Mesenchymal stem cell (in vitro differentiated cells and primary cell): ENCODE results near the gene ZC3H18.

Source experiments
- DNase-seq: peaks from one replicate; pipeline ENCODE4 v3.0.0-alpha.2; 2013
- H2AFZ ChIP-seq: one replicate; pipeline ENCODE4 v1.6.1; 2013; ENCODE audit warnings: low read depth, mild to moderate bottlenecking, control low read depth, inconsistent platforms, low read length, moderate library complexity
- H2AK5ac ChIP-seq: 2 replicates; pipeline ENCODE4 v1.6.1; 2013; ENCODE audit warnings: low read length, moderate library complexity, mild to moderate bottlenecking, inconsistent platforms; ENCODE audit not compliant: severe bottlenecking
- H2BK120ac ChIP-seq: one replicate; pipeline ENCODE4 v1.6.1; 2013; ENCODE audit warnings: low read depth, mild to moderate bottlenecking, inconsistent platforms, low read length, moderate library complexity
- H2BK12ac ChIP-seq, 2 experiments: one replicate each; pipeline ENCODE4 v1.6.1; 2013; ENCODE audit warnings: inconsistent platforms in 2 of 2, low read length in 2 of 2, mild to moderate bottlenecking in 2 of 2, moderate library complexity in 2 of 2, control low read depth in 1 of 2
- H2BK15ac ChIP-seq: one replicate; pipeline ENCODE4 v1.6.1; 2013; ENCODE audit warnings: mild to moderate bottlenecking, low read depth, inconsistent platforms; ENCODE audit not compliant: poor library complexity, severe bottlenecking
- H2BK5ac ChIP-seq: 2 replicates; pipeline ENCODE4 v1.6.1; 2013; ENCODE audit warnings: low read depth, mild to moderate bottlenecking, low read length, control low read depth, inconsistent platforms; ENCODE audit not compliant: poor library complexity, severe bottlenecking
- H3K14ac ChIP-seq, 2 experiments: one replicate each; pipeline ENCODE4 v1.6.1; 2013; ENCODE audit warnings: inconsistent platforms in 2 of 2, low read length in 2 of 2, control low read depth in 1 of 2, mild to moderate bottlenecking in 1 of 2, moderate library complexity in 1 of 2
- H3K18ac ChIP-seq, 2 experiments: one replicate each; pipeline ENCODE4 v1.6.1; 2013; ENCODE audit warnings: inconsistent platforms in 2 of 2, low read length in 2 of 2, control low read depth in 1 of 2, low read depth in 1 of 2, mild to moderate bottlenecking in 1 of 2
- H3K23ac ChIP-seq, 2 experiments: one replicate each; pipeline ENCODE4 v1.6.1; 2013; ENCODE audit warnings: inconsistent platforms in 2 of 2, low read length in 2 of 2, mild to moderate bottlenecking in 2 of 2, moderate library complexity in 2 of 2, control low read depth in 1 of 2
- H3K27ac ChIP-seq: 2 replicates; pipeline ENCODE4 v1.5.1; 2013; ENCODE audit warnings: mild to moderate bottlenecking, moderate library complexity, low read length, control low read depth, inconsistent platforms; ENCODE audit not compliant: poor library complexity, severe bottlenecking
- H3K27me3 ChIP-seq, 2 experiments: 2 replicates each; pipeline versions ENCODE4 v1.6.1 to v1.7.0; 2013; ENCODE audit warnings: low read length in 2 of 2, mild to moderate bottlenecking in 2 of 2, moderate library complexity in 2 of 2, control low read depth in 1 of 2, inconsistent platforms in 1 of 2; ENCODE audit not compliant: control insufficient read depth in 1 of 2, insufficient read depth in 1 of 2
- H3K36me3 ChIP-seq, 2 experiments: 2 replicates each; pipeline versions ENCODE4 v1.6.1 to v1.7.0; 2013; ENCODE audit warnings: low read length in 2 of 2, control low read depth in 1 of 2, inconsistent platforms in 1 of 2, low read depth in 1 of 2, mild to moderate bottlenecking in 1 of 2; ENCODE audit not compliant: insufficient read depth in 2 of 2, control insufficient read depth in 1 of 2
- H3K4ac ChIP-seq, 2 experiments: one replicate each; pipeline ENCODE4 v1.6.1; 2013; ENCODE audit warnings: inconsistent platforms in 2 of 2, low read length in 2 of 2, mild to moderate bottlenecking in 2 of 2, moderate library complexity in 2 of 2, control low read depth in 1 of 2, low read depth in 1 of 2
- H3K4me1 ChIP-seq: 2 replicates; pipeline ENCODE4 v1.6.1; 2013; ENCODE audit warnings: low read depth, low read length, control low read depth; ENCODE audit not compliant: control insufficient read depth, insufficient read depth
- H3K4me2 ChIP-seq: 2 replicates; pipeline ENCODE4 v1.6.1; 2013; ENCODE audit warnings: low read length, mild to moderate bottlenecking, inconsistent platforms; ENCODE audit not compliant: poor library complexity, severe bottlenecking
- H3K4me3 ChIP-seq, 2 experiments: 2 replicates each; pipeline versions ENCODE4 v1.5.1 to v1.7.0; 2013; ENCODE audit warnings: low read length in 2 of 2, mild to moderate bottlenecking in 2 of 2, control low read depth in 1 of 2, low read depth in 1 of 2; ENCODE audit not compliant: insufficient read depth in 1 of 2
- H3K79me1 ChIP-seq: replicated peaks from 2 replicates; pipeline ENCODE4 v1.6.1; 2013; ENCODE audit warnings: mild to moderate bottlenecking, control low read depth, low read length, inconsistent platforms; ENCODE audit not compliant: poor library complexity, severe bottlenecking
- H3K9ac ChIP-seq: 2 replicates; pipeline ENCODE4 v1.7.0; 2013; ENCODE audit warnings: mild to moderate bottlenecking, low read length, moderate library complexity
- H3K9me3 ChIP-seq: 2 replicates; pipeline ENCODE4 v1.7.0; 2013; ENCODE audit warnings: mild to moderate bottlenecking, low read length; ENCODE audit not compliant: control insufficient read depth
- H4K8ac ChIP-seq: one replicate; pipeline ENCODE4 v1.6.1; 2013; ENCODE audit warnings: inconsistent platforms, mild to moderate bottlenecking, low read length, moderate library complexity
- H4K91ac ChIP-seq: one replicate; pipeline ENCODE4 v1.6.1; 2013; ENCODE audit warnings: mild to moderate bottlenecking, low read length, inconsistent platforms
- WGBS: methylation state at CpG from one replicate; pipeline ENCODE4 v1.1.7; 2013; ENCODE audit warnings: mixed read lengths; 5-methylcytosine and 5-hydroxymethylcytosine counted together

The ZC3H18 gene

DNA sequence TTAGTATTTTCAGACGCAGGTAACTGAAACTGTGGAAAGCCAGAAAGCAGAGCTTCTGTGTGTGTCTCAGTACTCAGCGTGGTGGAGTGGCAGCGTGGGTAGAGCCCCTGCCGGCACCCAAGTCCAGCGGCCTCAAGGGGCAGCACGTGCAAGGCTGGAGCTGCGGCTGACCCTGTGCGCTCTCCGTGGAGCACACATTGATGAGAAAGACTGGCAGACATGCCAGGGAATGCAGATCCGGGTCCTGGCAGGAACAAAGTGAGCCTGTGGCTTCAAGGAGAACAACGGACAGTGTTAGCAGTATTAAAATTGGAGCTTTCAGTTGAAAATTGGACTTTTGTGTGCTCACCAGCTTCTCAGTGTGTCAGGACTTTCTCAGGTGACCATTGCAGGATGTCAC is 23.3 kb downstream of the ZC3H18 start:
- H3K4ac ChIP-seq = no peak overlapping the region
- H4K8ac ChIP-seq = no peak overlapping the region

DNA sequence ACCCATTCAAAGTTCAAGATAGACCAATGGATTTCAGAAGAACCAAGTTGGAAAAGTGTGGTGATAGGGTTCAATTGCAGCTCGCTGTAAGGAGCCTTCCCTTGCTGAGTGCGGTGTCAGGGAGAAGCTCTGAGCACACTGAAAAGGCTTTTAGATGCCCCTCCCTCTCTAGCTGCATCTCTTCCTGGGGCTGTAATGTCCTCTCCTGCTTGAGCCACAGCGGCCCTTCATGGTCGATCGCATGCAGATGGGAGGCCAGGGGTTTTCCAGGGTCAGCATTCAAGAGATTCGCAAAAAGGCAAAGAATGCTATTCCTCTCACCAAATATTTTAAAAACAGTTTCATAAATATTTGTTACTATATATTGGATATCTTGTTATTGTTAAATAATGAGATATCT is 23.7 kb downstream of the ZC3H18 start:
- Histone ChIP-seq H2BK15ac (no peak overlapping the region), H2BK12ac (no peak overlapping the region), H3K14ac (no peak overlapping the region), H3K27me3 (no peaks in the 10 kb centered on the region), H2BK120ac (no peak overlapping the region), H3K79me1 (peaks cover 16% of the 10 kb centered on the region), H3K36me3 (peaks cover 42 to 46% of the 10 kb centered on the region in 2 experiments), H3K23ac (no peak overlapping the region), H2AK5ac (no peak overlapping the region), H3K27ac (no peak overlapping the region), H3K4me3 (no peak overlapping the region), H2AFZ (no peak overlapping the region), H2BK5ac (no peak overlapping the region), H3K18ac (no peak overlapping the region), H4K91ac (no peak overlapping the region), H3K4me1 (peaks cover 8% of the 10 kb centered on the region), H3K4me2 (no peak overlapping the region), H3K4ac (no peak overlapping the region), H3K9me3 (no peaks in the 10 kb centered on the region), H4K8ac (no peak overlapping the region), H3K9ac (no peak overlapping the region)
- DNase-seq = no peak
- WGBS = 93% methylated on average over 5 of the region's 6 CpGs

More for the DNA sequence above, 23.3 kb downstream of the ZC3H18 start:
- no peak overlapping the region for H4K91ac ChIP-seq
- H3K4me2 ChIP-seq = no peak overlapping the region
- H2BK120ac ChIP-seq = no peak overlapping the region
- peaks cover 8% of the 10 kb centered on the region for H3K4me1 ChIP-seq
- H3K14ac ChIP-seq = no peak overlapping the region
- H2BK5ac ChIP-seq = no peak overlapping the region
- no peak overlapping the region for H3K23ac ChIP-seq
- H3K18ac ChIP-seq = no peak overlapping the region
- no peak overlapping the region for H3K27ac ChIP-seq
- H2BK15ac ChIP-seq = no peak overlapping the region
- H3K36me3 ChIP-seq = peaks cover 41 to 46% of the 10 kb centered on the region in 2 experiments
- no peaks in the 10 kb centered on the region for H3K27me3 ChIP-seq
- no peak overlapping the region for H2AFZ ChIP-seq
- H3K79me1 ChIP-seq = peaks cover 18% of the 10 kb centered on the region
- no peaks in the 10 kb centered on the region for H3K9me3 ChIP-seq
- no peak for DNase-seq
- 79% methylated on average over 11 of the region's 11 CpGs for WGBS
- H3K4me3 ChIP-seq = no peak overlapping the region
- H2AK5ac ChIP-seq = no peak overlapping the region
- no peak overlapping the region for H2BK12ac ChIP-seq
- no peak overlapping the region for H3K9ac ChIP-seq

DNA sequence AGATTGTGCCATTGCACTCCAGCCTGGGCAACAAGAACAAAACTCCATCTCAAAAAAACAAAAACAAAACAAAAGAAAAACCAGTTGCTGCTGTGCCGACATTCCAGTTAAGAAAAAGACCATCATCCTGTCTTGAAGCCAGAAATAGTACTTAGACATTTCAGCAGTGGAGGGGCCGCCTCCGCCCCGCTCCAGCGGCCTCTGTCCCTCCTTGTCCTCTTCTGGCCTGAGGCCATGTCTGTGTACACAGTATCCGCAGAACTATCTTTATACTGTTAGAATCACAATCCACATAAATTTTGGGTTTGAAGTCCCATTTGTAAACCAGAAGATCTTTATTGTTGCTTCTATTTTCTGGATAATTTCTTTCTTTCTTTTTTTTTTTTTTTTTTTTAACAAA is 24.9 kb downstream of the ZC3H18 start:
- no peak overlapping the region for H2BK12ac ChIP-seq
- H3K14ac ChIP-seq = no peak overlapping the region
- H3K9me3 ChIP-seq = no peaks in the 10 kb centered on the region
- H3K4me1 ChIP-seq = peaks cover 8% of the 10 kb centered on the region
- no peak overlapping the region for H2BK15ac ChIP-seq
- no peak overlapping the region for H3K9ac ChIP-seq
- no peak overlapping the region for H3K18ac ChIP-seq
- H2BK120ac ChIP-seq = no peak overlapping the region
- no peaks in the 10 kb centered on the region for H3K27me3 ChIP-seq
- H4K91ac ChIP-seq = no peak overlapping the region
- no peak overlapping the region for H3K4me2 ChIP-seq
- H2BK5ac ChIP-seq = no peak overlapping the region
- no peak for DNase-seq
- no peak overlapping the region for H2AK5ac ChIP-seq
- H4K8ac ChIP-seq = no peak overlapping the region
- H3K4me3 ChIP-seq = no peak overlapping the region
- H3K4ac ChIP-seq = no peak overlapping the region
- no peak overlapping the region for H2AFZ ChIP-seq
- over 99% methylated on average over 6 of the region's 6 CpGs for WGBS
- no peak overlapping the region for H3K27ac ChIP-seq
- peaks cover 45 to 46% of the 10 kb centered on the region in 2 experiments for H3K36me3 ChIP-seq
- peaks cover 18% of the 10 kb centered on the region for H3K79me1 ChIP-seq
- no peak overlapping the region for H3K23ac ChIP-seq

DNA sequence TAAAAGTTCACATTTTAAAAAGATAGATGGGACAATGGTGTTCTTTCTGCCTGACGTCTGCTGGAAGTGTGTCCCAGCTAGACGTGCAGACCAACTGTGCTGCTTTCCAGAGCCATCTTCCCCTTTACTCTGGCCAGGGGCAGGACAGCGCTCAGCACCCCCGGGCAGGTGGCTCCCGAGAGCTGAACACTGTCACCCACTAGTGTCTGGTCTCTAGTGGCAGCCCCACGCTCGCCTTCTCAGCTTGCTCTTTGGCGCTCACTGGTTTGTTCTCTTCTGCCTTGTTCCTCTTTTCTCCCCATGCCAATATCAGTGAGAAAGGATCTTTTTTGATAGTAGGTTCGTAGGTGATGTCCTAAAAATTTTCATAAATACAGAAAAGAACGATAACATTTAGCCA is 25.7 kb downstream of the ZC3H18 start:
- H3K4me2 ChIP-seq = no peak overlapping the region
- no peaks in the 10 kb centered on the region for H3K27me3 ChIP-seq
- H3K14ac ChIP-seq = no peak overlapping the region
- H3K18ac ChIP-seq = no peak overlapping the region
- H2BK5ac ChIP-seq = no peak overlapping the region
- no peak overlapping the region for H3K4ac ChIP-seq
- no peak overlapping the region for H3K9ac ChIP-seq
- H2AFZ ChIP-seq = no peak overlapping the region
- H3K4me3 ChIP-seq = no peak overlapping the region
- H4K8ac ChIP-seq = no peak overlapping the region
- H2AK5ac ChIP-seq = no peak overlapping the region
- H2BK12ac ChIP-seq = no peak overlapping the region
- H3K23ac ChIP-seq = peak overlapping the region in 1 of 2 experiments; percentile 94
- H2BK15ac ChIP-seq = no peak overlapping the region
- 97% methylated on average over 6 of the region's 10 CpGs for WGBS
- no peak overlapping the region for H2BK120ac ChIP-seq
- no peaks in the 10 kb centered on the region for H3K9me3 ChIP-seq
- H3K27ac ChIP-seq = no peak overlapping the region
- H4K91ac ChIP-seq = no peak overlapping the region
- no peak for DNase-seq
- peaks cover 21% of the 10 kb centered on the region for H3K79me1 ChIP-seq
- peaks cover 8% of the 10 kb centered on the region for H3K4me1 ChIP-seq
- H3K36me3 ChIP-seq = peaks cover 48 to 49% of the 10 kb centered on the region in 2 experiments
